H9 (cell line): ENCODE measurements around the gene LEF1. TPM values are rescaled to one million over a fixed set of nuclear protein-coding genes. Genes with fewer than 3 reads are reported as not detected.
A peak's percentile ranks its signal among the peaks of the same experiment; 100 is the strongest.

Experiments
- DNase-seq: peaks from one replicate; pipeline ENCODE4 v3.0.0-alpha.2; 2017
- H2AFZ ChIP-seq: one replicate; pipeline ENCODE4 v1.6.1; 2013; ENCODE audit warnings: mild to moderate bottlenecking, low read length, control low read depth, moderate library complexity
- H2AK5ac ChIP-seq: 2 replicates; pipeline ENCODE4 v1.6.1; 2013; ENCODE audit warnings: low read length, control low read depth, mixed read lengths; ENCODE audit not compliant: insufficient read length
- H2BK120ac ChIP-seq: one replicate; pipeline ENCODE4 v1.6.1; 2013; ENCODE audit warnings: low read depth, mild to moderate bottlenecking, low read length, control low read depth, inconsistent platforms; ENCODE audit not compliant: poor library complexity, severe bottlenecking
- H2BK12ac ChIP-seq: 2 replicates; pipeline ENCODE4 v1.6.1; 2013; ENCODE audit warnings: low read length, control low read depth, mixed read lengths, low read depth; ENCODE audit not compliant: insufficient read length
- H2BK15ac ChIP-seq: 2 replicates; pipeline ENCODE4 v1.6.1; 2013; ENCODE audit warnings: low read depth, low read length, control low read depth
- H2BK20ac ChIP-seq: one replicate; pipeline ENCODE4 v1.6.1; 2013; ENCODE audit warnings: low read depth, mild to moderate bottlenecking, low read length, control low read depth, inconsistent platforms; ENCODE audit not compliant: poor library complexity, severe bottlenecking
- H2BK5ac ChIP-seq: 2 replicates; pipeline ENCODE4 v1.6.1; 2013; ENCODE audit warnings: low read length, control low read depth, mixed read lengths; ENCODE audit not compliant: insufficient read length
- H3K14ac ChIP-seq: 2 replicates; pipeline ENCODE4 v1.6.1; 2013; ENCODE audit warnings: low read length, control low read depth; ENCODE audit not compliant: insufficient read depth
- H3K18ac ChIP-seq: 2 replicates; pipeline ENCODE4 v1.6.1; 2013; ENCODE audit warnings: low read depth, mild to moderate bottlenecking, mixed read lengths, low read length, control low read depth; ENCODE audit not compliant: insufficient read length
- H3K23ac ChIP-seq: 2 replicates; pipeline ENCODE4 v1.6.1; 2013; ENCODE audit warnings: low read length, control low read depth, mixed read lengths, low read depth; ENCODE audit not compliant: insufficient read length
- H3K23me2 ChIP-seq: 2 replicates; pipeline ENCODE4 v1.6.1; 2013; ENCODE audit warnings: low read depth, mild to moderate bottlenecking, mixed read lengths, low read length, control low read depth; ENCODE audit not compliant: insufficient read length, poor library complexity, severe bottlenecking
- H3K27ac ChIP-seq: 2 replicates; pipeline ENCODE4 v1.5.1; 2013; ENCODE audit warnings: low read length, control low read depth, mixed read lengths, low read depth; ENCODE audit not compliant: insufficient read length
- H3K27me3 ChIP-seq: 2 replicates; pipeline ENCODE4 v1.6.1; 2013; ENCODE audit warnings: low read length, control low read depth, inconsistent platforms; ENCODE audit not compliant: insufficient read depth
- H3K4ac ChIP-seq: 2 replicates; pipeline ENCODE4 v1.6.1; 2013; ENCODE audit warnings: low read depth, mild to moderate bottlenecking, control low read depth, inconsistent platforms, low read length, moderate library complexity
- H3K4me1 ChIP-seq: 2 replicates; pipeline ENCODE4 v1.6.1; 2013; ENCODE audit warnings: low read length, control low read depth, inconsistent platforms; ENCODE audit not compliant: insufficient read depth
- H3K4me2 ChIP-seq: 2 replicates; pipeline ENCODE4 v1.6.1; 2013; ENCODE audit warnings: low read length, control low read depth, mixed read lengths; ENCODE audit not compliant: insufficient read length, insufficient read depth
- H3K56ac ChIP-seq: 2 replicates; pipeline ENCODE4 v1.6.1; 2013; ENCODE audit warnings: low read depth, mild to moderate bottlenecking, mixed read lengths, low read length, control low read depth; ENCODE audit not compliant: insufficient read length
- H3K79me1 ChIP-seq: 2 replicates; pipeline ENCODE4 v1.6.1; 2013; ENCODE audit warnings: low read depth, mild to moderate bottlenecking, moderate library complexity, low read length, control low read depth, inconsistent platforms; ENCODE audit not compliant: insufficient read depth, poor library complexity, severe bottlenecking
- H3K79me2 ChIP-seq: 2 replicates; pipeline ENCODE4 v1.6.1; 2013; ENCODE audit warnings: low read length, control low read depth, inconsistent platforms; ENCODE audit not compliant: insufficient read depth
- H3K9ac ChIP-seq: 2 replicates; pipeline ENCODE4 v1.6.1; 2013; ENCODE audit warnings: low read length, control low read depth, mixed read lengths; ENCODE audit not compliant: insufficient read length; ENCODE audit errors: extremely low read depth
- H3K9me3 ChIP-seq: one replicate; pipeline ENCODE4 v1.6.1; 2013; ENCODE audit warnings: low read depth, low read length, inconsistent platforms; ENCODE audit not compliant: control insufficient read depth
- H3T11ph ChIP-seq: one replicate; pipeline ENCODE4 v1.6.1; 2013; ENCODE audit warnings: mild to moderate bottlenecking, low read length, control low read depth, inconsistent platforms
- H4K20me1 ChIP-seq: one replicate; pipeline ENCODE4 v1.6.1; 2013; ENCODE audit not compliant: control insufficient read depth, insufficient read length, insufficient read depth
- H4K5ac ChIP-seq: 2 replicates; pipeline ENCODE4 v1.6.1; 2013; ENCODE audit warnings: low read depth, mild to moderate bottlenecking, mixed read lengths, low read length, control low read depth; ENCODE audit not compliant: insufficient read length
- H4K8ac ChIP-seq: replicated peaks from 2 replicates; pipeline ENCODE4 v1.6.1; 2013; ENCODE audit warnings: low read length, control low read depth, mixed read lengths, low read depth; ENCODE audit not compliant: insufficient read length
- H4K91ac ChIP-seq: 2 replicates; pipeline ENCODE4 v1.6.1; 2013; ENCODE audit warnings: low read depth, mild to moderate bottlenecking, moderate library complexity, mixed read lengths, low read length, control low read depth; ENCODE audit not compliant: insufficient read length
- H3K27ac Mint-ChIP-seq, 3 experiments: 2 replicates in 2 of 3; 3 replicates in 1 of 3; pipeline ENCODE4 v1.8.0; 2020 to 2021; ENCODE audit warnings: mixed read lengths in 3 of 3, mild to moderate bottlenecking in 1 of 3, moderate library complexity in 1 of 3
- H3K27me3 Mint-ChIP-seq: 2 replicates; pipeline ENCODE4 v1.8.0; 2021; ENCODE audit warnings: low read depth, mild to moderate bottlenecking, moderate library complexity, mixed read lengths
- H3K36me3 Mint-ChIP-seq, 3 experiments: 2 replicates in 2 of 3; 3 replicates in 1 of 3; pipeline ENCODE4 v1.8.0; 2020 to 2021; ENCODE audit warnings: low read depth in 3 of 3, mixed read lengths in 3 of 3; ENCODE audit not compliant: insufficient read depth in 1 of 3
- H3K4me1 Mint-ChIP-seq, 2 experiments: 2 replicates each; pipeline ENCODE4 v1.8.0; 2020; ENCODE audit warnings: mixed read lengths in 2 of 2
- H3K4me3 Mint-ChIP-seq, 2 experiments: 2 replicates in 1 of 2; 3 replicates in 1 of 2; pipeline ENCODE4 v1.8.0; 2020 to 2021; ENCODE audit warnings: mild to moderate bottlenecking in 2 of 2, mixed read lengths in 2 of 2, moderate library complexity in 1 of 2
- H3K9me3 Mint-ChIP-seq, 2 experiments: 2 replicates in 1 of 2; 3 replicates in 1 of 2; pipeline ENCODE4 v1.8.0; 2020; ENCODE audit warnings: mild to moderate bottlenecking in 2 of 2, mixed read lengths in 2 of 2, moderate library complexity in 1 of 2
- CTCF ChIP-seq: fragments of 200-600 bp; sonication (generic); conservative IDR thresholded peaks from 3 replicates; pipeline ENCODE4 v1.8.0; 2021; ENCODE audit warnings: antibody characterized with exemption, mild to moderate bottlenecking
- WGBS: extraction: QIAGEN DNeasy Blood & Tissue Kit; methylation state at CpG from one replicate; pipeline ENCODE4 v1.1.7; 2013; ENCODE audit warnings: missing lambda C conversion rate, low lambda C conversion rate, mixed read lengths; ENCODE audit not compliant: insufficient read length; ENCODE audit errors: extremely low coverage; 5-methylcytosine and 5-hydroxymethylcytosine counted together
- total RNA-seq: library from RNA; stranded (reverse); gene quantifications from 2 replicates; pipeline ENCODE4 v1.2.1, GENCODE V29; 2021

Gene LEF1
- total RNA-seq, 1 experiment from 2014 or later = 2.5 TPM

DNA sequence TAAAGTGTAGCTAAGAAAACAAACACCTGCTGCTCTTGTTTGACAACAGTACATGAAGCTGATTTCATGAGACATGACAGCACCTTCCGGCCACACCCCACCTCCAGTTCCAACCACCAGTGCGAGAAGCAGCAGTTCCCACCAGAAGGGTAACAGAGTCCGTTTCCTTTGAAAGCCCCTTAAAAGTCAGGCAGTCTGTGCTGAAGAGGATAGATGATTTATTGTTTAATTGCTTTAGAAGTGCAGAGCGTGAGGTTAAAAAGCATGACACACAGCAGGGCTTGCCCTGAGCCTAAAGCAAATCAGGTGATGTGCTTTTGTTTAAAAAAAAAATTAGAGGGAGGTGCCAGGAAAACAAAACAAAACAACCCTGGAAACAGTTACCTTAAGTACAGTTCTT is 96.4 kb downstream of the LEF1 start:
- no peaks in the 10 kb centered on the region for H4K20me1 ChIP-seq
- Mint-ChIP-seq H3K4me1 (peaks cover 0 to 8% of the 10 kb centered on the region in 2 experiments; a peak in 2 of 4 replicates), H3K4me3 (no peak overlapping the region), H3K27ac (0 out of 7 replicates have a peak overlapping the region, but pooled peaks of 1 of the 3 experiments have one; percentile 17), H3K9me3 (0 out of 5 replicates have a peak, but pooled peaks cover 2 to 3% of the 10 kb centered on the region in 2 experiments), H3K36me3 (no peaks in the 10 kb centered on the region), H3K27me3 (peaks cover 2% of the 10 kb centered on the region; the same call in 1 of the 2 replicates)
- no peak overlapping the region for H3K4me2 ChIP-seq
- H3K14ac ChIP-seq = no peak overlapping the region
- no peaks in the 10 kb centered on the region for H3K23me2 ChIP-seq
- no peak overlapping the region for H2BK120ac ChIP-seq
- H3K9me3 ChIP-seq = no peaks in the 10 kb centered on the region
- no peak overlapping the region for H3K18ac ChIP-seq
- H3K4ac ChIP-seq = no peak overlapping the region
- no peak overlapping the region for H4K91ac ChIP-seq
- H3K27me3 ChIP-seq = no peaks in the 10 kb centered on the region
- H2BK12ac ChIP-seq = no peak overlapping the region
- H3K23ac ChIP-seq = no peak overlapping the region
- no peak overlapping the region for H2AK5ac ChIP-seq
- H3T11ph ChIP-seq = no peak overlapping the region
- H2BK5ac ChIP-seq = no peak overlapping the region
- H3K9ac ChIP-seq = no peak overlapping the region
- H3K56ac ChIP-seq = no peak overlapping the region
- H4K5ac ChIP-seq = no peak overlapping the region
- no peak overlapping the region for H2BK15ac ChIP-seq
- no peaks in the 10 kb centered on the region for H3K4me1 ChIP-seq
- no peaks in the 10 kb centered on the region for H3K79me1 ChIP-seq
- no peak overlapping the region for H3K27ac ChIP-seq
- no peak for DNase-seq
- H4K8ac ChIP-seq = no peak overlapping the region
- WGBS = no CpG with 5 or more reads among the region's 4 CpGs
- no peak overlapping the region for H2AFZ ChIP-seq
- no peak for TF ChIP-seq CTCF
- H2BK20ac ChIP-seq = no peak overlapping the region
- no peaks in the 10 kb centered on the region for H3K79me2 ChIP-seq
